D341Med (cell line): ENCODE results near the gene ZBTB7C.

Source experiments
- DNase-seq: peaks from one replicate; pipeline ENCODE4 v3.0.0; 2012; ENCODE audit warnings: low spot score

The ZBTB7C gene

DNA sequence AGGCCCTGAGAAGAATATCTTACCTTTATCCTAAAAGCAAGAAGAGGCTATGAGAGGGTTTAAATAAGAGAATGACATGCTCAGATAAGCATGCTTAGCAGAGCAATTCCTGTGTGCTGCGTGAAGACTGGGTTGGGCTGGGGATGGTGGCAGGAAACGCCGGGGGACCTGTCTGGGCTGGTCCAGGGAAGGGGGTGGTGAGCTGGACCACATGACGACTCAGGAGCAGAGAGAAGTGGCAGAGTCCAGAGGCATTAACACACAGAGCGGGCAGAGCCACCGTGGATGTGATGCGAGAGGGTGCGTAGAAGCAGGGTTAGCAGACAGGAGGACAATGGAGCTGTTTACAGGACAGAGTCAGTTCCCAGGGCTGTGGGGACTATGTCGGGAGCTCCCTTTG, 84.5 kb downstream of the ZBTB7C start:
- DNase-seq = no peak

GRCh38 chr18:48323151-48323550, 86.0 kb downstream of the ZBTB7C start:
- DNase-seq = no peak

DNA sequence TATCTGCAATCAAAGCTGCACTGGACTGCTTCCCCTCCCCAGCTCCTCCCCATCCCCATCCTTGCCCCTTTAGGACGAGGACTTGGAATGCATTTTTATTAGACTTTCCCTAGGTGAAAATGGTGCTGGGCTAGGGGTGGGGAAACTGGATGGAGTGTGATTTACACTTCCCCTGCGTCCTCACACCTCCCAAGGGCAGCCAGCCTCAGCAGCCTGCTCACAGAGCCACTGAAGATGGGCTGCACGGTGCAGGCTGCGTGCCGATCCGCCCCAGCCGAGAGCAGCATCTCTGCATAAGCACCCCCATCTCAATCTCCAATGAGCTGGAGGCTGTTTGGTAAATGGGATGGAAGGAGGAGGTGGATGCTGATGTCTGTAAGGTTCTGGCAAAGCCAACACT, 87.6 kb downstream of the ZBTB7C start:
- DNase-seq = no peak

DNA sequence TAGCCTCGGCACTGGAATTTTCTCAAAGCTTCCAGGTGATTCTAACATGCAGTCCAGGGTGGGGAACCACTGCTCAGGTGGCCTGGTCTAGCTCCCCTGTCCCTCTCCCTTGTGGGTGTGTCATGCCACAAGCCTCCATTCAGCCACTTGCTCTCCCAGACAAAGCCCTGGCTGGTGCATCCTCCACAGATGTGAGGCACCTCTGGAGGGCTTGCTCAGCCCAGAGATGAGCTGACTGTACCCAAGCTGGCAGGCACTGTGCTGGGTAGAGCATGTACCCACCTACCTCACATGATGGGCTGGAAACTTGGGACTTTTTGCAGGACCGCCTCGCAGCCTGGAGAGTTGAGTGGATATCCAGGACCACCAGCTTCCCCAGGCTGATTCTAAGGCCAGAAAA, 88.1 kb downstream of the ZBTB7C start:
- no peak for DNase-seq

DNA sequence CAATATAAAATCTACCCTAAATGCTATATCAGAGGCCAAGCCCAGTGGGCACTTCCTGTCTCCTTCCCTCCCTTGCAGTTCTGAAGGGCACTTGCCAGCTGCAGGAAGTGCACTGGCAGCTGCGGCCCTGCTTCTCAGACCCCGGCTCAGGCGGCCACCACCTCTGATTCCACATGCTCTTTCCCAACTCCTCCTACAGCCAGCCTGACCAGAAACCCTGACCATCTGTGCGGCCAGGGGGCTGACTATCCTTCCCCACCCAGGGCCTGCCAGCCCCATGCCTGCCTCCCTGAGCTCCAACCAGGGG, 88.6 kb downstream of the ZBTB7C start:
- no peak for DNase-seq

- no peak for DNase-seq
Measured at GRCh38 chr18:48319801-48320638, 89.2 kb downstream of the ZBTB7C start.

DNA sequence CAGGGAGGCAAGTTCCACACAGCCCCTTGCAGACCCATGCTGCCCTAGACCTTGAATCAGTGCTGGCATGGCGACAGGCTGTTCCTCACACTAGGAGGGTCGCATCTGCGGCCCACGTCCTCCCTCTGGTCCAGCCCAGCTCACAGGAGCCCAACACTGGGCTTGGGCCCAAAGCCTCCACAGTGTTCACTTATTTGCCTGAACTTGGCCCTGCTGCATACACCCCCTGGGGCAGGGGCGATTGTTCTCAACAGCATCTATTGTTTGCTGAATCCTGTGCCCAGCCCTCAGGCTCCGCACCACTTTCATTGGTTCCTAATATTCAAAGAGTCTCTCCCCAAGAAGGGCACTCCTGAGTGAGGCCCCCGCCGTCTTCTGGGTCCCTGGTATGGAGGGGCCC, 90.7 kb downstream of the ZBTB7C start:
- no peak for DNase-seq

DNA sequence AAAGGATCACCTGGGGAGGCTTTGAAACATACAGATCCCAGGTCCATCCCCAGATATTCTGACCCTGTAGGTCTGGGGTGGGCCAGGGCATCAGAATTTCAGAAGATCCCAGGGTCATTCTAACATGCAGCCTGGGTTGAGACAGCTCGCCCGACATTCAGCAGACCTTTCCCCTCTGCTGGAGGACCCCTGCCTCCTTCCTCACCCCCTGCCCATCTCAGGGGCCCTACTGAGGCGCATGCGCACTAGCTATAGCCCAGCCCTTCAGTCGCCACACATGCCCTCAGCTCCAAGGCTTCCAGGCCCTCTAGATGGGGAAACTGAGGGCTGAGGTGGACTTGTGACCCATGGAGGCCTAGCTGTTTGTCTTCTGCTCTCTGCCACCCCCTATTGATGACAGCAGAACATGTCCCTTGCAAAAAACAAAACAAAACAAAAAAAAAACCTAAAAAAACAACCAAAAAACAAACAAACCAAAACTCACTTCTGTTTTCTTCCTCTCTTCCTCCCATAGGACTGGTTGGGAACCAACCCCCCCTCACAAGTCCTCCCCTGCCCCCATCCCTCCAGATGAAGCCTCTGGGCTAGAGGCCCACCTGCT, 91.3 kb downstream of the ZBTB7C start:
- DNase-seq = no peak

- DNase-seq = no peak
Measured at GRCh38 chr18:48316177-48316576, 93.0 kb downstream of the ZBTB7C start.

DNA sequence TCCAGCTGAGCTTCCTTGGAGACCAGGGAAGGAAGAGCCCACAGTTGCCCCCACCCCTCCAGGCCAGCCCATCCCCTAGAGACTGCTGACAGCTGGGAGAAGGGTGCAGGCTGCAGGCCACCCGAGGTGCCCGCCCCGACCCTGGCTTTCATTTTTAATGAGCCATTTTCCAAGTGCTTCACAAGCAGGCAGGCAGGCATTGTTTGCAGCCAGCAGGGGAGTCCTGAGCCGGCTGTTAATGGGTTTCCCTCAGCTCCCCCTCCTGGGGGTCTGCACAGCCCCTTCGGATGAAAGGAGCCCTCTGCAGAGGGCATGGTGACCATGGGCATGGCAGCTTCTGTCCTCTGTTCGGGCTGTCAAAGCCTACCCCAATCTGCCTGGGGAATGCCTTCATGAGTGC, 94.5 kb downstream of the ZBTB7C start:
- no peak for DNase-seq

GRCh38 chr18:48313792-48314191, 95.4 kb downstream of the ZBTB7C start:
- no peak for DNase-seq

GRCh38 chr18:48312066-48312465, 97.1 kb downstream of the ZBTB7C start:
- no peak for DNase-seq

- no peak for DNase-seq
Measured at GRCh38 chr18:48310999-48311398, 98.2 kb downstream of the ZBTB7C start.

DNA sequence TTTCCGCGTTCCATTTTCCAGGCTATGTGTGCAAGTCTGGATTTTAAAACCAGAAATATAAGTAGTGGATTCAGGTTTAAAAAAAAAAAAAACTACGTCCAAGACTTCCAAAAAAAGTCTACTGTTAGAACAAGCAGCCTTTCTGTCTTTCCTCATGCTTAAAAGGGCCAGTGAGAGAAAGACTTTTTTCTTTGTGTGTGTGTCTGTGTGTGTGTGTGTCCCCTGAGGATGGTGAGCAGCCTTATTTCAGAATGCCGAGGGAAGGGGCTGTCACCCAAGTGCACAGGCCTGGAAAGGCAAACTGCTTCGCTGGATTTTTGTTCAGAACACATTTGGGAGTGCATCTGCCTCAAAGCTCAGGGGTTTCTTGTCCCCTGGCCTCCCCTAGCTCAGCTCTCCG, 98.8 kb downstream of the ZBTB7C start:
- no peak for DNase-seq

DNA sequence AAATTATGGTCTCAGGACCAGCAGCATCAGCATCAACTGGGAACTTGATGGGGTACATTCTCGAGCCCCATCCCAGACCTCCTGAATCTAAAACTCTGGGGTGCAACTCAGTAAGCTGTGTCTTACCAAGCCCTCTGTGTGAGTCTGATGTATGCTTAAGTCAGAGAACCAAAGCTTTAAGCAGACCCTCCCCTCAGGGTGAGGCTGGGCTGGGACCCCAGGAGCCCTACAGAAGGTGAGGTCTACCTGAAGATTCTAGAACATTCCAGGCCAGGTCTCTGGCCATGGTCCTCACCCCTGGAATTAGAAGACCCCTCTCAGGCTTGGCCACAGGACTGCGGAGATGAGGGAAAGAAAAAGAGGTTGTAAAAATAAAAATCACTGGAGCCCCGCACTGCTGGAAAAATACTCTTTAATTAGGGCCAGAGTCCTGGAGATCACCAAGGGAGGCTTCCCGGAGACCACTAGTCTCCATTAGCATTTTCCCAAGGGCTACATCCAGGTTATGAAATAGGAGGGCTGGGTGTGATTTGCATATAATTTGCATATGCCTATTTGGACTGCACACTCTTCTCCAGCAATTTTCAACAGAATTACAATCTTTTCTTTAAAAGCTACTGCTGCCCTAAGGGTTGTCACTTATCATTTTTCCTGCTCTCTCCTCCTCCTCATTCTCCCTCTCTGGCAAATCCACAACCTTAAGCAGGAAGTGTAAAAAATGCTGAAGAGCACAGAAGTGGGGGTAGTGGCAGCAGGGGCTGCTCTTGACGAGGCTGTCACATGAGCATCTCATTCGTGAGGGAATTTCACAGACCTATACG, 100.2 kb downstream of the ZBTB7C start:
- DNase-seq = no peak

- DNase-seq = no peak
Measured at GRCh38 chr18:48308027-48308635, 101.1 kb downstream of the ZBTB7C start.

GRCh38 chr18:48306838-48307237, 102.3 kb downstream of the ZBTB7C start:
- DNase-seq = no peak

GRCh38 chr18:48304906-48305693, 104.1 kb downstream of the ZBTB7C start:
- no peak for DNase-seq

DNA sequence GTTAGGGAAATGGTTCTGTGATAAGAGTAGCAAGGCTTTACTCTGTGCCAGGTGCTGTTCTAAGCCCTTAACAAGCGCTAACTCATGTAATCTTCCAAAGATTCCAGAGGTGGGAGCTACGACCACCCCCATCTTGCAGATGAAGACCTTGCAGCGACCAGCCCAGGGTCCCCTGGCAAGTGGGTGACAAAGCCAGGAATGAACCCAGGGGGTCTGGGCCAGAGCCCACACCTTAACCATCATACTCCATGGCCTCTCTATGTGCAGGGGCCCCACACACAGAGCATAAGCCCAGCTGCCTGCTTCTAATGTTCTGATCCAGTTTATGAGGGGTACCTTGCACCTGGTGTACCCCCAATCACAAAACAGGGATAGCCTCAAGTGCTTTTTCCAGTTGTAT, 105.3 kb downstream of the ZBTB7C start:
- no peak for DNase-seq

GRCh38 chr18:48302736-48303135, 106.4 kb downstream of the ZBTB7C start:
- no peak for DNase-seq

GRCh38 chr18:48300463-48300961, 108.7 kb downstream of the ZBTB7C start:
- no peak for DNase-seq

GRCh38 chr18:48297139-48297538, 112.0 kb downstream of the ZBTB7C start:
- DNase-seq = no peak
